ENCODE results near the gene GJD4. TPM values are rescaled to one million over a fixed set of nuclear protein-coding genes. Genes with fewer than 3 reads are reported as not detected.

GJD4 gene
- total and polyA plus RNA-seq, 10 of the 15 experiments (the other 5 are each of a cell fraction or from before 2014, with no cell fraction given): not detected

DNA sequence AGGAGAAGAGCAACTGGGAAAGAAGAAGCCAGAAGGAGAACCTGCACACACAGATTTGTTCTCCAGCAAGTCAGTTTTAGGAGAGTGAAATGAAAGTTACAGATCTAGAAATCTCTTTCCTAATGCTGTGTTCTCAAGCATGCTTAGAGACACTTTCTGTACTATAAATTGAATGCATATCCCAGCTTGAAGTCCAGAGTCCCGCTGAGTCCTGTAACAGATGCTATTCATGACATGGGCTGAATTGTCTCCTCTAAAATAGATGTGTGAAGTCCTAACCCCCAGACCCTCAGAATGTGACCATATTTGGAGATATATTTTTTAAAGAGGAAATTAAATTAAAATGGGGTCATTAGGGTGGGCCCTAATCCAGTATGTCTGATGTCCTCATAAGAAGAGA lies 46.9 kb upstream of the GJD4 start (continued):
- TF ChIP-seq, protein P1, sequence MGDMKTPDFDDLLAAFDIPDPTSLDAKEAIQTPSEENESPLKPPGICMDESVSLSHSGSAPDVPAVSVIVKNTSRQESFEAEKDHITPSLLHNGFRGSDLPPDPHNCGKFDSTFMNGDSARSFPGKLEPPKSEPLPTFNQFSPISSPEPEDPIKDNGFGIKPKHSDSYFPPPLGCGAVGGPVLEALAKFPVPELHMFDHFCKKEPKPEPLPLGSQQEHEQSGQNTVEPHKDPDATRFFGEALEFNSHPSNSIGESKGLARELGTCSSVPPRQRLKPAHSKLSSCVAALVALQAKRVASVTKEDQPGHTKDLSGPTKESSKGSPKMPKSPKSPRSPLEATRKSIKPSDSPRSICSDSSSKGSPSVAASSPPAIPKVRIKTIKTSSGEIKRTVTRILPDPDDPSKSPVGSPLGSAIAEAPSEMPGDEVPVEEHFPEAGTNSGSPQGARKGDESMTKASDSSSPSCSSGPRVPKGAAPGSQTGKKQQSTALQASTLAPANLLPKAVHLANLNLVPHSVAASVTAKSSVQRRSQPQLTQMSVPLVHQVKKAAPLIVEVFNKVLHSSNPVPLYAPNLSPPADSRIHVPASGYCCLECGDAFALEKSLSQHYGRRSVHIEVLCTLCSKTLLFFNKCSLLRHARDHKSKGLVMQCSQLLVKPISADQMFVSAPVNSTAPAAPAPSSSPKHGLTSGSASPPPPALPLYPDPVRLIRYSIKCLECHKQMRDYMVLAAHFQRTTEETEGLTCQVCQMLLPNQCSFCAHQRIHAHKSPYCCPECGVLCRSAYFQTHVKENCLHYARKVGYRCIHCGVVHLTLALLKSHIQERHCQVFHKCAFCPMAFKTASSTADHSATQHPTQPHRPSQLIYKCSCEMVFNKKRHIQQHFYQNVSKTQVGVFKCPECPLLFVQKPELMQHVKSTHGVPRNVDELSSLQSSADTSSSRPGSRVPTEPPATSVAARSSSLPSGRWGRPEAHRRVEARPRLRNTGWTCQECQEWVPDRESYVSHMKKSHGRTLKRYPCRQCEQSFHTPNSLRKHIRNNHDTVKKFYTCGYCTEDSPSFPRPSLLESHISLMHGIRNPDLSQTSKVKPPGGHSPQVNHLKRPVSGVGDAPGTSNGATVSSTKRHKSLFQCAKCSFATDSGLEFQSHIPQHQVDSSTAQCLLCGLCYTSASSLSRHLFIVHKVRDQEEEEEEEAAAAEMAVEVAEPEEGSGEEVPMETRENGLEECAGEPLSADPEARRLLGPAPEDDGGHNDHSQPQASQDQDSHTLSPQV (IDR thresholded peaks at IDR 0.05): no peak
- no peak for TF ChIP-seq ZSCAN29 (IDR thresholded peaks at IDR 0.05)
- no peak for TF ChIP-seq SUPT20H (IDR thresholded peaks at IDR 0.05; ENCODE audit: borderline replicate concordance, control insufficient read depth, low read depth, low read length)
- TF ChIP-seq, protein P2, sequence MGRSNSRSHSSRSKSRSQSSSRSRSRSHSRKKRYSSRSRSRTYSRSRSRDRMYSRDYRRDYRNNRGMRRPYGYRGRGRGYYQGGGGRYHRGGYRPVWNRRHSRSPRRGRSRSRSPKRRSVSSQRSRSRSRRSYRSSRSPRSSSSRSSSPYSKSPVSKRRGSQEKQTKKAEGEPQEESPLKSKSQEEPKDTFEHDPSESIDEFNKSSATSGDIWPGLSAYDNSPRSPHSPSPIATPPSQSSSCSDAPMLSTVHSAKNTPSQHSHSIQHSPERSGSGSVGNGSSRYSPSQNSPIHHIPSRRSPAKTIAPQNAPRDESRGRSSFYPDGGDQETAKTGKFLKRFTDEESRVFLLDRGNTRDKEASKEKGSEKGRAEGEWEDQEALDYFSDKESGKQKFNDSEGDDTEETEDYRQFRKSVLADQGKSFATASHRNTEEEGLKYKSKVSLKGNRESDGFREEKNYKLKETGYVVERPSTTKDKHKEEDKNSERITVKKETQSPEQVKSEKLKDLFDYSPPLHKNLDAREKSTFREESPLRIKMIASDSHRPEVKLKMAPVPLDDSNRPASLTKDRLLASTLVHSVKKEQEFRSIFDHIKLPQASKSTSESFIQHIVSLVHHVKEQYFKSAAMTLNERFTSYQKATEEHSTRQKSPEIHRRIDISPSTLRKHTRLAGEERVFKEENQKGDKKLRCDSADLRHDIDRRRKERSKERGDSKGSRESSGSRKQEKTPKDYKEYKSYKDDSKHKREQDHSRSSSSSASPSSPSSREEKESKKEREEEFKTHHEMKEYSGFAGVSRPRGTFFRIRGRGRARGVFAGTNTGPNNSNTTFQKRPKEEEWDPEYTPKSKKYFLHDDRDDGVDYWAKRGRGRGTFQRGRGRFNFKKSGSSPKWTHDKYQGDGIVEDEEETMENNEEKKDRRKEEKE (IDR thresholded peaks at IDR 0.05): no peak
- no peak for TF ChIP-seq TCF3 (IDR thresholded peaks at IDR 0.05; ENCODE audit: borderline replicate concordance, insufficient read depth, low read depth, low read length)
- no peak for TF ChIP-seq NBN (IDR thresholded peaks at IDR 0.05)
- TF ChIP-seq, protein P3, sequence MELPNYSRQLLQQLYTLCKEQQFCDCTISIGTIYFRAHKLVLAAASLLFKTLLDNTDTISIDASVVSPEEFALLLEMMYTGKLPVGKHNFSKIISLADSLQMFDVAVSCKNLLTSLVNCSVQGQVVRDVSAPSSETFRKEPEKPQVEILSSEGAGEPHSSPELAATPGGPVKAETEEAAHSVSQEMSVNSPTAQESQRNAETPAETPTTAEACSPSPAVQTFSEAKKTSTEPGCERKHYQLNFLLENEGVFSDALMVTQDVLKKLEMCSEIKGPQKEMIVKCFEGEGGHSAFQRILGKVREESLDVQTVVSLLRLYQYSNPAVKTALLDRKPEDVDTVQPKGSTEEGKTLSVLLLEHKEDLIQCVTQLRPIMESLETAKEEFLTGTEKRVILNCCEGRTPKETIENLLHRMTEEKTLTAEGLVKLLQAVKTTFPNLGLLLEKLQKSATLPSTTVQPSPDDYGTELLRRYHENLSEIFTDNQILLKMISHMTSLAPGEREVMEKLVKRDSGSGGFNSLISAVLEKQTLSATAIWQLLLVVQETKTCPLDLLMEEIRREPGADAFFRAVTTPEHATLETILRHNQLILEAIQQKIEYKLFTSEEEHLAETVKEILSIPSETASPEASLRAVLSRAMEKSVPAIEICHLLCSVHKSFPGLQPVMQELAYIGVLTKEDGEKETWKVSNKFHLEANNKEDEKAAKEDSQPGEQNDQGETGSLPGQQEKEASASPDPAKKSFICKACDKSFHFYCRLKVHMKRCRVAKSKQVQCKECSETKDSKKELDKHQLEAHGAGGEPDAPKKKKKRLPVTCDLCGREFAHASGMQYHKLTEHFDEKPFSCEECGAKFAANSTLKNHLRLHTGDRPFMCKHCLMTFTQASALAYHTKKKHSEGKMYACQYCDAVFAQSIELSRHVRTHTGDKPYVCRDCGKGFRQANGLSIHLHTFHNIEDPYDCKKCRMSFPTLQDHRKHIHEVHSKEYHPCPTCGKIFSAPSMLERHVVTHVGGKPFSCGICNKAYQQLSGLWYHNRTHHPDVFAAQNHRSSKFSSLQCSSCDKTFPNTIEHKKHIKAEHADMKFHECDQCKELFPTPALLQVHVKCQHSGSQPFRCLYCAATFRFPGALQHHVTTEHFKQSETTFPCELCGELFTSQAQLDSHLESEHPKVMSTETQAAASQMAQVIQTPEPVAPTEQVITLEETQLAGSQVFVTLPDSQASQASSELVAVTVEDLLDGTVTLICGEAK (IDR thresholded peaks at IDR 0.05; ENCODE audit: borderline replicate concordance): no peak
- no peak for TF ChIP-seq ZNF384 (IDR thresholded peaks at IDR 0.05; ENCODE audit: borderline replicate concordance, low read depth, low read length)
- no peak for TF ChIP-seq DPF2 (IDR thresholded peaks at IDR 0.05)
